GM18861 (cell line): ENCODE results near the gene KLHL25.
A peak's percentile ranks its signal among the peaks of the same experiment; 100 is the strongest.

Source experiments
- ATAC-seq: cut with Tn5 transposase; IDR thresholded peaks from one replicate; pipeline ENCODE4 v1.9.1; 2021; ENCODE audit not compliant: unreplicated experiment

Gene KLHL25

GRCh38 chr15:85722374-85723152 is 72.2 kb downstream of the KLHL25 start:
- no peak for ATAC-seq

- ATAC-seq, result no peak
Observed at GRCh38 chr15:85718981-85719380, 75.7 kb downstream of the KLHL25 start.

GRCh38 chr15:85718271-85718971 is 76.3 kb downstream of the KLHL25 start:
- ATAC-seq, result no peak

DNA sequence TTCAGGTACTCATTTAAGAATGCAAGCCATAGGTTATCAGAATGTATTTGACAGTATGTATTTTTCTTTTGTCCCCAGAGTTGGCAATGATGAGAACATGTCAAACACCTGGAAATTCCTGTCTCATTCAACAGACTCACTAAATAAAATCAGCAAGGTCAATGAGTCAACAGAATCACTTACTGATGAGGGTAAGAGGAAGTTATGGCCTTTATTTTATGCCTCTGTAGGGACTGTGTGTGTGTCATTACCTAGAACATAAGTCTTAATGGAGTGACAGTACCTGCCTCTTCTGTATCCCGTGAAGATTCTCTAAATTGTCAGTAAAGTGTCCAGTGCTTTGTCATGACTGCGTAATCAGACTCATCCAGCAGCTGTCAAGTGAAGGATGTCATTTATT is 77.5 kb downstream of the KLHL25 start:
- ATAC-seq, result no peak

DNA sequence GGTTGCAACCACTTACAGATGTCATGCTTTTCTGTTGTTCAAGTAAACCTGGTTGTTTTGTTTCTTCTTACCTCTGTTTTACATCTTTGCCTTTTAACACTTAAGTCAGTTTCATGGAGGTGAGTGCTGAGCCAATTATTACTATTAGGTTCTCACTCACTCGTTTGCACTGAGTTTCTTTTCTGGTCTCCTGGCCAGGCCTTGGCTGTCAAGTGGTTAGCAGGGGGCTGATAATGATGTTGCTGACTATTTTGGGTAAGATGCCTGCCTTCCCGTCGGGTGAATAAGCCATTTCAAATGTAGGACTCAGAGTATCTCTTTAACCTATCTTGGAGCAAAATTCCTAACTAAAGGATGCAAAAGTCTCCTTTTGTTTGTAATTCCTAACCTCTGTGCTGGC is 78.5 kb downstream of the KLHL25 start:
- no peak for ATAC-seq

DNA sequence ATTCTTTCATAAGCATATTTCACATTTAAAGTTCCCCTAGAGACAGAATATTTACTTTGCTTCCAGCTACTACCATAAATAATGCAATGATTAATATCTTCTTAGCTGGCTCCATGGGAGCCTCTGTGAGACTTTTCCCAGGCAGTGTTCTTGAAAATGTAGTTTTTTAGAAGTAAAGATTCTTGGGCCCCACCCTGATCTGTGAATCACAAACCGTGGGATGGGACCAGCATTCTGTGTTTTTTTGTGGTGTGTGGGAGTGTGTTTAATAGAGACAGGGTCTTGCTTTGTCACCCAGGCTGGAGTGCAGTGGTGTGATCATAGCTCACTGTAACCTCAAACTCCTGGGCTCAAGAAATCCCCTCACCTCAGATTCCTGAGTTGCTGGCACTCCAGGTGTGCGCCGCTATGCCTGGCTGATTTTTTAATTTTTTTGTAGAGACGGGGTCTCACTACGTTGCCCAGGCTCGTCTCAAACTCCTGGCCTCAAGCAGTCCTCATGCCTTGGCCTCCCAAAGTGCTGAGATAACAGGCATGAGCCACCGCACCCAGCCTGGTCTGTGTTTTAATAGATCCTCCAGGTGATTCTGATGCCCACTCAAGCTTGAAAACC is 83.0 kb downstream of the KLHL25 start:
- ATAC-seq, result no peak

DNA sequence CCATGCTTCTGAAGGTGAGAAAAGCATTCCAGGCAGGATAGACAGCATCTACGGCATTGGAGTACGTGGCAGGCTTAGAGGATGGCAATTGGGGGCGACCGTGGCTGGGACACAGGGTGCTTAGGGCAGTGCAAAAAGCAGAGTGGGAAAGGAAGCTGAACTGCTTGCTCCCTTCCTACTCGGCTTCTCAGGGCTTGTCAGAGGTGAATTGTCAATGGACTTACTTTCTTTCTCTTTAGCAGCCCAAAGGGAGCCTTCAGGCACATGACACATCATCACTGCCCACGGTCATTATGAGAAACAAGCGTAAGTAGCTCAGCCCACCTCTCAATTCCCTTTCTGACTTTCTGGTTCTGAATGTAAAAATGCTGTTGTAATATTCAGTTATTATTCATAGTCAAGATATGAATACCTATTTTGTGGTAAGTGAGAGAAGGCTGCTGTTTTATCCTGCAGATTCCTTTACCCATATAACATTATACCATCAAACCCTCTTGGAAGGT is 84.3 kb downstream of the KLHL25 start:
- ATAC-seq, result peak; percentile 61
